ENCODE data around the gene MVK.

- TF ChIP-seq CTCF (IDR thresholded peaks at IDR 0.05) (no peak), POLR2A (IDR thresholded peaks at IDR 0.05) (no peak), EP300 (IDR thresholded peaks at IDR 0.05) (no peak)
Observed at GRCh38 chr12:109563291-109564284, 10.0 kb upstream of the MVK start.

Measured in tibial nerve (tissue), 4 donors.